Measurements from ENCODE around the gene VBP1. TPM values are rescaled to one million over a fixed set of nuclear protein-coding genes. Genes with fewer than 3 reads are reported as not detected.
A peak's percentile ranks its signal among the peaks of the same experiment; 100 is the strongest.
"Not testable (repeated sequence)": the region's sequence is repeated elsewhere in the genome, so short reads cannot be mapped to it uniquely, and the experiment has no call there.

Gene VBP1
- total RNA-seq, 4 donors from 2014 or later, result 22.2 to 30.4 (median 25.7) TPM

DNA sequence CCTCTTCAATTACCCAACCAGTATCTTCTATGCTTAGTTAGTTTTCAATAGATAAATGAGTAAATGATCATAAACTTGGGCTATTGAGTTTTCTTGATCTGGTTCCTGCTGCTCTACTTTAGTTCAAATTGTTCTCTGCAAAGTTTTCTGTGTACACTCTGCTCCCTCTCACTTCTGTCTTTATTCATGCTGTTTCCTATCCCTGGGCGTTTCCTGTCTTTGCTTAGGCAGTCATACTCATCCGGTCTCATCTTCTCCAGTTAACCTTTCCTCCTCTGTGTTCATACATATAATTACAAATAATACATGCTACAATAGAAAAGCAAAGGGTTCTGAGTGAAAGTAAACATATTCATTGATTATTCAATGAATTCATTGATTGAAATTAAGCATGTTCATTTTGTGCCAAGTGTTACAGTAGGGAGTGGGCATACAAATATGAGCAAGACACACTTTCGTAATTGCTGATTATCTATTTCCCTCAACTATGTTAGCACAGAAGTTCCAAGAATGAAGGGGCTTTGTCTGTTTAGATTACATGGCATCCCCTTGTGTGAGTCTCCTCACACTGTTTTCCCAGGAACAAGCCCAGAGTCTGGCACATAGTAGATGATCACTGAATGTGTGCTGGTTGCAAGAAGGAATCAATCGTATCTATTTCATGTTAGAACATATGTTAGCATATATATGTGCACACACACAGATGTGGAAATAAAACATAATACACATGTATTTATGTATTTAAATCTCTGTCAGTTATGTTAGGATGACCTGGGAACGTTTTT lies 46.9 kb downstream of the VBP1 start:
- TF ChIP-seq, protein P1, sequence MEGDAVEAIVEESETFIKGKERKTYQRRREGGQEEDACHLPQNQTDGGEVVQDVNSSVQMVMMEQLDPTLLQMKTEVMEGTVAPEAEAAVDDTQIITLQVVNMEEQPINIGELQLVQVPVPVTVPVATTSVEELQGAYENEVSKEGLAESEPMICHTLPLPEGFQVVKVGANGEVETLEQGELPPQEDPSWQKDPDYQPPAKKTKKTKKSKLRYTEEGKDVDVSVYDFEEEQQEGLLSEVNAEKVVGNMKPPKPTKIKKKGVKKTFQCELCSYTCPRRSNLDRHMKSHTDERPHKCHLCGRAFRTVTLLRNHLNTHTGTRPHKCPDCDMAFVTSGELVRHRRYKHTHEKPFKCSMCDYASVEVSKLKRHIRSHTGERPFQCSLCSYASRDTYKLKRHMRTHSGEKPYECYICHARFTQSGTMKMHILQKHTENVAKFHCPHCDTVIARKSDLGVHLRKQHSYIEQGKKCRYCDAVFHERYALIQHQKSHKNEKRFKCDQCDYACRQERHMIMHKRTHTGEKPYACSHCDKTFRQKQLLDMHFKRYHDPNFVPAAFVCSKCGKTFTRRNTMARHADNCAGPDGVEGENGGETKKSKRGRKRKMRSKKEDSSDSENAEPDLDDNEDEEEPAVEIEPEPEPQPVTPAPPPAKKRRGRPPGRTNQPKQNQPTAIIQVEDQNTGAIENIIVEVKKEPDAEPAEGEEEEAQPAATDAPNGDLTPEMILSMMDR (IDR thresholded peaks at IDR 0.05), result no peak
- no peak for ATAC-seq (ENCODE audit: low FRiP score)
- DNase-seq (ENCODE audit: low spot score), result no peak

GRCh38 chrX:155263854-155264628 lies 47.8 kb downstream of the VBP1 start, which contains the start of gene RAB39B:
Gene RAB39B, minus strand, starts transcription at chrX:155264491. Its CDS starts 203 bp downstream, at chrX:155264288.
- DNase-seq (ENCODE audit: low spot score), result no peak
- TF ChIP-seq, protein P1 (IDR thresholded peaks at IDR 0.05), result no peak
- ATAC-seq (ENCODE audit: low FRiP score), result peak; percentile 68

DNA sequence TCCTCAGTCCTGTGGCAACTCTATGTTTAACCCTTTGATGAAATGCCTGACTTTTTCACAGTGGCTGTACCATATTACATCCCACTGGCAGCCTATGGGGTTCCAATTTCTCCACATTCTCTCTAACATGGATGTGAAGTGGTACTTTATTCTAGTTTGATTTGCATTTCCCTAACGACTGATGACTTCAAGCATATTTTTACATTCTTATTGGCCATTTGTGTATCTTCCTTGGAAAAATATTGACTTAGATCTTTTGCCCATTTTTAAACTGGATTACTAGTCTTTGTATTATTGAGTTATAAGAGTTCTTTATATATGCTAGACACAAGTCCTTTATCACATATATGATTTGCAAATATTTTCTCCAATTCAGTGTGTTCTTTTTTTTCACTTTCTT lies 50.2 kb downstream of the VBP1 start:
- no peak for DNase-seq (ENCODE audit: low spot score)
- ATAC-seq (ENCODE audit: low FRiP score), result no peak
- TF ChIP-seq, protein P1 (IDR thresholded peaks at IDR 0.05), result no peak

- not testable (repeated sequence) for ATAC-seq (ENCODE audit: low FRiP score); DNase-seq (ENCODE audit: low spot score)
Measured at GRCh38 chrX:155267995-155268394, 51.7 kb downstream of the VBP1 start.

GRCh38 chrX:155270969-155271368 lies 54.7 kb downstream of the VBP1 start:
- ATAC-seq (ENCODE audit: low FRiP score) (no peak), DNase-seq (ENCODE audit: low spot score) (no peak)
- TF ChIP-seq, protein P1 (IDR thresholded peaks at IDR 0.05), result no peak

GRCh38 chrX:155279873-155280272 lies 63.6 kb downstream of the VBP1 start:
- TF ChIP-seq, protein P1 (IDR thresholded peaks at IDR 0.05), result no peak
- ATAC-seq (ENCODE audit: low FRiP score) (no peak), DNase-seq (ENCODE audit: low spot score) (no peak)

Other genes starting within 250 kb of the VBP1 start
- 100 to 1,000 TPM in 1 of 4 donors, 10 to 100 TPM in 3; 18.2 to 184 (median 26.2) TPM for gene F8, start 193.7 kb upstream of the VBP1 start, total RNA-seq
- gene FUNDC2, start 189.6 kb upstream of the VBP1 start, total RNA-seq, result 100 to 1,000 TPM in 2 of 4 donors, 10 to 100 TPM in 2; 65.8 to 110 (median 83.7) TPM
- gene CMC4, start 145.3 kb upstream of the VBP1 start, total RNA-seq, result 10 to 100 TPM; 11.0 to 24.9 (median 16.4) TPM
- 1 to 10 TPM in 2 of 4 donors, under 1 TPM in 2; 0.74 to 3.5 (median 1.9) TPM for gene MTCP1, start 145.3 kb upstream of the VBP1 start, total RNA-seq
- gene BRCC3, start 145.0 kb upstream of the VBP1 start, total RNA-seq, result 10 to 100 TPM in 3 of 4 donors, 1 to 10 TPM in 1; 8.4 to 11.0 (median 10.2) TPM
- under 1 TPM; 0.19 to 0.37 (median 0.28) TPM for gene RAB39B, start 48.0 kb downstream of the VBP1 start, total RNA-seq
- gene CLIC2, start 118.2 kb downstream of the VBP1 start, total RNA-seq, result 10 to 100 TPM; 17.2 to 61.8 (median 17.4) TPM
- not detected for gene F8A2, start 165.6 kb downstream of the VBP1 start, total RNA-seq
- 10 to 100 TPM in 2 of 4 donors, 1 to 10 TPM in 2; 8.4 to 13.9 (median 11.2) TPM for gene F8A3, start 242.2 kb downstream of the VBP1 start, total RNA-seq